LNCaP clone FGC (cell line): ENCODE data around the gene SWAP70.
"Not testable (repeated sequence)": the region's sequence is repeated elsewhere in the genome, so short reads cannot be mapped to it uniquely, and the experiment has no call there.

Experiments
- DNase-seq: peaks from one replicate; pipeline ENCODE4 v3.0.0-alpha.2; 2011; ENCODE audit warnings: low read depth
- H3K4me3 ChIP-seq: 2 replicates; pipeline ENCODE4 v1.5.1; 2011; ENCODE audit warnings: mild to moderate bottlenecking, low read depth, low read length, control low read depth
- TF ChIP-seq, protein P1 (sequence below): IDR thresholded peaks from 2 replicates; pipeline ENCODE4 v1.5.1; 2012; ENCODE audit warnings: mild to moderate bottlenecking; ENCODE audit not compliant: control insufficient read depth, insufficient read depth; ENCODE audit errors: extremely low read depth

SWAP70 gene

DNA sequence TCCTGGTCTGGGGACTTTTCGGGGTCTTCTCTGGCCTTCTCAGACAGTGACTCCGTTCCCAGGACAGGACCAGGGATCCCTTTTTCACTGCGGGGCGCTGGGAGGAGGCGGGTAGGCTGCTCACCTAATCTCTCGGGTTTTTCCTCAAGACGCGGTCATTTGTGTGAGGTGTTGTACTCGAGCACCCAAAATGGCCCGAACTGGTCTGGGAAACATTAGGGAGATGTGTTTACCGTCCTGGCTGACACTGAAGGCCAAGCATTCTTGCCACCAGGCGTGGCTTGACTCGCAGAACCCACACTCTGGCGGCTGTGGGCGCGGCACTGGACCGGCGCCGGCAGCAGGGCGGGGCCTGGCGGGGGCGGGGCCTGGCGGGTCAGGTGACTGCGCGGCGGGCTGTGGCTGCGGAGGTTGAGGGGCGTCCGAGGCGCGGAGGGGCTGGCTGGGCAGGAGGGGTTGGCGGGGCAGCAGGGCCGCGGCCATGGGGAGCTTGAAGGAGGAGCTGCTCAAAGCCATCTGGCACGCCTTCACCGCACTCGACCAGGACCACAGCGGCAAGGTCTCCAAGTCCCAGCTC, at the start of gene SWAP70:
SWAP70 (plus strand) TSS at position 379 of the 577 bp plus-strand sequence; CDS start at position 482, 103 bp downstream.
- peak within 1 kb of the TSS; percentile 62 for H3K4me3 ChIP-seq
- DNase-seq, result peak; percentile 31
- TF ChIP-seq, protein P1, sequence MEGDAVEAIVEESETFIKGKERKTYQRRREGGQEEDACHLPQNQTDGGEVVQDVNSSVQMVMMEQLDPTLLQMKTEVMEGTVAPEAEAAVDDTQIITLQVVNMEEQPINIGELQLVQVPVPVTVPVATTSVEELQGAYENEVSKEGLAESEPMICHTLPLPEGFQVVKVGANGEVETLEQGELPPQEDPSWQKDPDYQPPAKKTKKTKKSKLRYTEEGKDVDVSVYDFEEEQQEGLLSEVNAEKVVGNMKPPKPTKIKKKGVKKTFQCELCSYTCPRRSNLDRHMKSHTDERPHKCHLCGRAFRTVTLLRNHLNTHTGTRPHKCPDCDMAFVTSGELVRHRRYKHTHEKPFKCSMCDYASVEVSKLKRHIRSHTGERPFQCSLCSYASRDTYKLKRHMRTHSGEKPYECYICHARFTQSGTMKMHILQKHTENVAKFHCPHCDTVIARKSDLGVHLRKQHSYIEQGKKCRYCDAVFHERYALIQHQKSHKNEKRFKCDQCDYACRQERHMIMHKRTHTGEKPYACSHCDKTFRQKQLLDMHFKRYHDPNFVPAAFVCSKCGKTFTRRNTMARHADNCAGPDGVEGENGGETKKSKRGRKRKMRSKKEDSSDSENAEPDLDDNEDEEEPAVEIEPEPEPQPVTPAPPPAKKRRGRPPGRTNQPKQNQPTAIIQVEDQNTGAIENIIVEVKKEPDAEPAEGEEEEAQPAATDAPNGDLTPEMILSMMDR, result no peak

DNA sequence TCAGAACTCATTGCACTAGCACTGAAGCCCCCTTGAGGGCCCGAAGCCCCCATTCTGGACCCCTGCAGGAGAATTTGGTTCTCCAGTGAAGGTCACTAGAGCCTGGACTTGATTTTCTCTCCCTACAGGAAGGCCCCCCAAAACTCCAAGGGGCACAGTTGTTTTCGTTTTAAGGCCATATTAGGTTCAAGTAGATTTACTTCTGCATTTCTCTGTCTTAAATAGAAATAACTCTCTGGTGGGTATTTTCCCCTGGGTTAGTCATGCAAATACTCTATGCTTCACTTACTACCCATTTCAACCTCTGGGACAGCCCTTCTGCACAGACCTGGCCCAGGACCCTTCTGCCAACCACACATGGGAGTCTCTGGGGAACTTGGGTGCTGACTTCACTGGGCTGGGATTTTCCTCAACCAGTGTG, 48.8 kb upstream of the SWAP70 start:
- no peak for DNase-seq
- no peak overlapping the region for H3K4me3 ChIP-seq
- TF ChIP-seq, protein P1, result no peak

DNA sequence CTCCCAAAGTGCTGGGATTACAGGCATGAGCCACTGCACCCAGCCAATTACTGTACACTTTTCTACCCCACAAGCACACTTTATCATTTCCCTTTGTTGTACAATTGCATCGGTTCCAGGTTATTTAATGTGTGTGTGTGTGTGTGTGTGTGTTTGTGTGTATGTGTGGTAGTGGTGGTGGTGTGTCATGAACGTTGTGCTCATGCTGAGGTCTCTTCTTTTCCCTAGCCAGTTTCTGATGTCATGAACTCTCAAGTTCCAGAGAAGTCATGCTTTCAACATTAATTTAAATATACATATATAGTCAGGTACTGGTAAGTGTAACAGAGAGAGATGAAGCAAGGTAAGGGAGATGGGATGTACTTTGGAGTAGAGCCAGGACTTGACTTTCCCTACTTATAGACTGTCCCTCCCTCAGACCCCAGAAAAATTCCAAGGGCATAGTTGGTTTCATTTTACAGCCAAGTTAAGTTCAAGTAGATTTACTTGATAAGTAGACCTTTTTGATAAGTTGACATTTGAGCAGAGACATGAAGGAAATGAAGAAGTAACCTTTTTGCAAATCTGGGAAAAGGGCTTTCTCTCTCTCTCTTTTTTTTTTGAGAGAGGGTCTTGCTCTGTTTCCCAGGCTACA, 47.7 kb upstream of the SWAP70 start:
- TF ChIP-seq, protein P1, result no peak
- no peak overlapping the region for H3K4me3 ChIP-seq
- no peak for DNase-seq

DNA sequence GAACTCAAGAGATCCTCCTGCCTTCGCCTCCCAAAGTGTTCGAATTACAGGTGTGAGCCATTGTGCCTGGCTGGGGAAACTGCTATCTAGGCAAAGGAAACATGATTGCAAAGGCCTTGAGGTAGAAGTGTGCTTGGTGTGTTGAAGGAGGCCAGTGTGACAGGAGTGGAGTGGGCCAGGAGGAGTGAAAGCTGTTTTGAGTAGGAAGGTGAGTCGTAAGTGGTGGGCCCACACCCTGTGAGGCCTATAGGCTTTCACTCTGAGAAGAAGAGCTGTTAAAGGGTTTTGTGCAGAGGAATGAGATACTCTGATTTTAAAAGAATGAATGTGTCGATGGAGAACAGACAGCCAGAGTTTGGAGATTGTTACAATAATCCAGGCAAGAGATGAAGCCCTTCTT, 47.0 kb upstream of the SWAP70 start:
- TF ChIP-seq, protein P1, result no peak
- H3K4me3 ChIP-seq, result no peak overlapping the region
- no peak for DNase-seq

DNA sequence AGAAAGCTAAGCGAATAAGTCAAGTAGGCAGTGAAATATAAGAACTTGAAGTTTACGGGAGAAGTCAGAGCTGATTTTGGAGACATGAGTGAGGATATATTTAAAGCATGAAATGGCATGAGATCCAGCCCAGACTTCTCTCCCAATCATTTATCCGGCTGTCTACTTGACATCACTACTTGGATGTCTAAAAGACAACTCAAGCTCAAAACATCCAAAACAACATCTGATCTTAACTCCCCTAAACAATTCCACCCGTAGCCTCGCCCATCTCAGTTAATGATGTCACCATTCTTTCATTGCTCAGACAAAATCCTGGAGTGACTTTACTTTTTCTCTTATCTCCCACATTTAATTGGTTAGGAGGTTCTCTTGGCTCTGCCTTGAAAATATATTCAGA, 45.9 kb upstream of the SWAP70 start:
- TF ChIP-seq, protein P1, result no peak
- DNase-seq, result no peak
- no peak overlapping the region for H3K4me3 ChIP-seq

DNA sequence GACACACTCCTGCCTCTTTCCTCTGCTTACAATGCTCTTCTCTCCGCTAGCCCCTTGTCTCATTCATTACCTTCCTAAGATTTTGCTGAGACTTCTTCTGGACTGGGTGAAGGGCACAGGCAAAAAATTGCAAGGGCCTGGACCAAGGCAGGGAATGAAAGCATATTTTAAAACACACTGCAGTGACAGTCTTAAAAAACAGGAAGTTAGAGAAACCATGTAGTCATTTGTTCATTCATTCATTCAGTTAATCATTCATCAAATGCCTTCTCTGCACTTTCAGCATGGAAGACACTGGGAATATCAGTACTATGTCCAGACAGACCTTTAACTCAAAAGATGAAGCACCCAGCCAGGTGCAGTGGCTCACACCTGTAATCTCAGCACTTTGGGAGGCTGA, 44.9 kb upstream of the SWAP70 start:
- TF ChIP-seq, protein P1, result no peak
- no peak for DNase-seq
- no peak overlapping the region for H3K4me3 ChIP-seq

DNA sequence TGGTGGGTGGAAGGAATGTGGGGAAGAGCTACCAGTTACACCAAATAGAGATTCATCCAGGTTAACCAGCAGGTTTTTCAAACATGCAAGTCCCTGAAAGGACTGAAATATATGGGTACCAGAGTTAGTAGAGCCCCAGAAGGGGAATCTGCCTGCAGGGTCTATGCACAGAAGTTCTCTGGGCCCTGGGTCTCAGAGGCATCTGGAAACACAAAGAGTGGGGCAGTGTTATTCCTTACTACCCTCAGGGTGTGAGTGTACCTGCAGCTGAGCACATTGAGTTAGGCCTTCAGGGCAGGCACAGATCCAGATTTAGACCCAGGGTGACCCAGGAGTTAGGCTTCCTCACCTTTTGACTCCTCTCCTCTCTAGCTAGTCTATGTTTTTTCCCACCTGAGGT, 43.9 kb upstream of the SWAP70 start:
- H3K4me3 ChIP-seq, result no peak overlapping the region
- TF ChIP-seq, protein P1, result no peak
- no peak for DNase-seq

DNA sequence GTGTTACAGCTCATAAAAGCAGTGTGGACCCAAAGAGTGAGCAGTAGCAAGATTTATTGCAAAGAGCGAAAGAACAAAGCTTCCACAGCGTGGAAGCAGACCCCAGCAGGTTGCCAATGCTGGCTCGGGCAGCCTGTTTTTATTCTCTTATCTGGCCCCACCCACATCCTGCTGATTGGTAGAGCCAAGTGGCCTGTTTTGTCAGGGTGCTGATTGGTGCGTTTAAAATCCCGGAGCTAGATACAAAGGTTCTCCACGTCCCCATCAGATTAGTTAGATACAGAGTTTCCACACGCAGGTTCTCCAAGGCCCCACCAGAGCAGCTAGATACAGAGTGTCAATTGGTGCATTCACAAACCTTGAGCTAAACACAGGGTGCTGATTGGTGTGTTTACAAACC, 41.5 kb upstream of the SWAP70 start:
- not testable (repeated sequence) for DNase-seq, H3K4me3 ChIP-seq

DNA sequence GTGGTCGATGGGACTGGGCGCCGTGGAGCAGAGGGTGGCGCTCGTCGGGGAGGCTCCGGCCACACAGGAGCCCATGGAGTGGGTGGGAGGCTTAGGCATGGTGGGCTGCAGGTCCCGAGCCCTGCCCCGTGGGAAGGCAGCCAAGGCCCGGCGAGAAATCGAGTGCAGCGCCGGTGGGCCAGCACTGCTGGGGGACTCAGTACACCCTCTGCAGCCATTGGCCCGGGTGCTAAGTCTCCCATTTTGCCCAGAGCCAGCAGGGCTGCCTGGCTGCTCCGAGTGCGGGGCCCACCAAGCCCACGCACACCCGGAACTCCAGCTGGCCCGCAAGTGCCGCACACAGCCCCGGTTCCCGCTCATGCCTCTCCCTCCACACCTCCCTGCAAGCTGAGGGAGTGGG, 40.8 kb upstream of the SWAP70 start:
- H3K4me3 ChIP-seq, DNase-seq: not testable (repeated sequence)
